Endothelial cell of hepatic sinusoid (primary cell): Measurements from ENCODE around the gene STK32B.

Experiments
- in situ Hi-C: cut with HindIII; loops from 2 replicates; pipeline ENCODE4 v1.10.0; 2017; ENCODE audit warnings: low sequenced_read_pairs

Gene STK32B

DNA sequence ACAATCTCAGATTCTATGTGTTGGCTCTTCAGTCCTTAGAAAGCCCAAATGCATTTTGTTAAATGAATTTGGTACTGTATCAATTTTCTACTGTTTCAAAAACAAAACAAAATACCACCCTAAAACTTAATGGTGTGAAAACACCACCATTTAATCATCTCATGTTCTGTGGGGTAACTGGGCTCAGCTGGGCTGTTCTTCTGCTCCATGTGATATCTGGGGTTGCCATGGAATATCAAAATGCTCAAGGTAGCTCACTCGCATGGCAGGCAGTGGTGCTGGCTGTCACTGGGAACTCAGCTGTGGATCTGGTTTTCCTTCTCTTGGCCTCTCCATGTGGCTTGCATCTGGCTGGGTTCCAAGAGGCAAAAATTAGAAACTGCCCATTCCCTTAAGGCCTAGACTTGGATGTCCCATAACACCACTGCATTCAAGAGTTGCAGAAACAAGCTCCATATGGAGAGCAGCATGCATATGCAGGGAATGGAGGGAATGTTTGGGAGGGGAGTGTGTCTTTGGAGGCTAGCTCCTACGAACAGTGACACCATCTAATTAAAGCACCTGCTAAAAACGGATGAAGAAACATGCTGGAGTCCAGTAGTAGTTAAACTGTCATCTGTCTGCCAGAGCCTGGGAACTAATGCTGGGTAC lies 279.2 kb downstream of the STK32B start:
- in situ Hi-C loops: no loop called here

- in situ Hi-C loops: no loop called here
Observed at GRCh38 chr4:5337731-5338130, 286.5 kb downstream of the STK32B start.

- in situ Hi-C loops: no loop called here
Observed at GRCh38 chr4:5338531-5338930, 287.3 kb downstream of the STK32B start.

DNA sequence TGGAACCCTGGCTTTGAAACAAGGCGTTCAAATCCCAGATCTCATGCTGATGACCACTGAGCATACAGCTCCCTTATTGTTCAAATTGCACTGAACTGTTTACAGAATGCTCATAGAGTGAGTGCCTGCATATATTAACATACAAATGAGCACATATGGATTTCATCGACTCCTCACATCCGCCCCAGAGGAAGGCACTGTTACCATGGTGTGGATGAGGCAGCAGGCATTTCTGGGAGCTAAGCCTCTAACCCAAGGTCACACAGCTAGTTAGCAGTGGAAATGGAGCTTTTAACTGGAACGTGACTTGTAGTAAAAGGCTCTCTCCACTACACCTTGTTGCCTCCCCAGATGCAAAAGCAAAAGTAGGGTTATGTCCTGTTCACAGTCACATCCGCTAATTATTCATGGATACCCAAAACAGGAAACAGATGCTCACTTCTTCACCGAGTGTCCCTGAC lies 289.7 kb downstream of the STK32B start:
- in situ Hi-C loops: no loop called here

DNA sequence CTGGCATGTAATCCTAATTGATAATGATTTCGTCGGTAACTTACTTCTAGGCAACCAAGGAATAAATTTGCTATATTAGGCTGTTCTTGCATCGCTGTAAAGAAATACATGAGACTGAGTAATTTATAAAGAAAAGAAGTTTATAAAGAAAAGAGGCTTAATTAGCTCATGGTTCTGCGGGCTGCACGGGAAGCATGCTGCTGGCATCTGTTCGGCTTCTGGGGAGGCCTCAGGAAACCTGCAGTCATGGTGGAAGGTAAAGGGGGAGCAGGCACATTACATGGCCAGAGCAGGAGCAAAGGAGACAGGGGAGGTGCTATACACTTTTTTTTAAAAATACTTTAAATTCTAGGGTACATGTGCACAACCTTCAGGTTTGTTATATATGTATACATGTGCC lies 290.2 kb downstream of the STK32B start:
- in situ Hi-C loops: no loop called here

DNA sequence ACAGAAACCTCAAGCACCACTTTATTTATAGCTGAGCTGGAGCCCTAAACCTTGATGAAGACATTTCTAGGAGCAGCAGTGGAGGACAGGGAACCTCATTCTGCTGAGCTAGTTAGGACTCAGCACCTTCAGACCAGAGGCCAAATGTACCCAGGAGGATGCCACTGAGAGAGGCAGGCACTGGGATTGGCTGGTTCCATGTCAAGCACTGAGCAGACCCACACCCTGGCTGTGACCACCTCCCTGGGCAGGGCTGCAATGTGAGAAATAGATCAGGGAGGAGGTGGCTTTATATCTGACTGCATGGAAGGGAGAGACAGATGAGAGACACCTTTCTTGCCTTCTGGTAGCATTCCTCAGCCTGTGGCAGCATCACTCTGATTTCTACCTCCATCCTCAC lies 304.6 kb downstream of the STK32B start:
- in situ Hi-C loops: no loop called here

GRCh38 chr4:5357870-5358269 lies 306.6 kb downstream of the STK32B start:
- in situ Hi-C loops: no loop called here

DNA sequence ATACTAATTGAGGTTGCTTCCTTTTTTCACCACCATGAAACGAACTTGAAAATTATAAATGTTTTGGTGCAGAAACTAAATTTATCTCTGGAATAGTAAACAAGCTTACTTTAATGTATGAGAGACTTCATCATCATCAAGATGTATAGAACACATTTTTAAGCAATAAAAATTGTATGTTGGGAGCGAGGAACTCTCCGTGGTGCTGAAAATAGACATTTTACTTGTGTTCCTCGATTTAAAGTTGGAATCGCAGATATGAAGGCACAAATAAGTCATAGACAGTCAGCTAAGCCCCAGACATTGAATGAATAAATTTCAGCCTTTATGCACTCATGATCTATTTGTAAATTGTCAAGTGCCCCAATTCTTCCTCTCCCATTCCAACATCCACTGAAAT lies 310.7 kb downstream of the STK32B start:
- in situ Hi-C loops: no loop called here

- in situ Hi-C loops: no loop called here
Observed at GRCh38 chr4:5364406-5364805, 313.1 kb downstream of the STK32B start.

DNA sequence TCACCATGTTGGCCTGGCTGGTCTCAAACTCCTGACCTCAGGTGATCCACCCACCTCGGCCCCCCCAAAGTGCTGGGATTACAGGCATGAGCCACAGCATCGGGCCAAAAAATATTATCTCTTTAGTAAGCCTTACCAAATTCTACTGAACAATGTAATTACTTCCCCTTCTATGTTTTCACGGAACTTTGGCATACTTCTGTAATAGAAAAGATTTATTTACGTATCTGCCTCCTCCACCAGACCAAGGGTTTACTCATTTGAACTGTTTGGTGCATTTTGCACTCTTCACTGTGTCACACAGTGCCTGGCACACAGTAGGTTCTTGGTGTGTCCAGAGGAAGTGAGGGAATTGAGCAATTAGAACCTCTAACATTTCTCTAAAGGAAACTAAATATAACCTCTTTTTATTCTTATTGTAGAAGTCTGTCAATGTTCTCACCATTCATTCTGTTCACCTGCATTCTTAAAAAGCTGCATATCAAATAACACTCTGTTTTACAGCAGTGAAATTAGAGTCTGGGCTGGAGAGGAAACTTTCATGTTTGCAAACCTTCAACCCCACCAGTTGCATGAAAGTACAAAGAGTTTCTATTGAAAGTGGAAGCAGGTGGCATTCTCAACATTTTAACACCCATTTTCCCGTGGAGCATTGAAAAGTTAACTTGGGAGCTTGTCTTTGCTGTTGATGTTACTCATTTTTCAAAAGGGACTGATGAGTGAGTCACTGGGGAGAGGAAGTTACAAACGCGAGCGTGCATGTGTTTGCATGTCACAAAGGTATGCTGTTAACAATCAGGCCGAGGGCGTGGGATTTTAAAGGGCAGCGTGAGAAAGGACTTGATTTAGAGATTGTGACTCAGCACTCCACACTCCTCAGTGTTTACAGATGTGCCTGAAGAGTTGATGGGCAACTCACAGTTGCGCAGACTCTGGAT lies 314.1 kb downstream of the STK32B start:
- in situ Hi-C loops: no loop called here

- in situ Hi-C loops: no loop called here
Observed at GRCh38 chr4:5366009-5366386, 314.7 kb downstream of the STK32B start.

DNA sequence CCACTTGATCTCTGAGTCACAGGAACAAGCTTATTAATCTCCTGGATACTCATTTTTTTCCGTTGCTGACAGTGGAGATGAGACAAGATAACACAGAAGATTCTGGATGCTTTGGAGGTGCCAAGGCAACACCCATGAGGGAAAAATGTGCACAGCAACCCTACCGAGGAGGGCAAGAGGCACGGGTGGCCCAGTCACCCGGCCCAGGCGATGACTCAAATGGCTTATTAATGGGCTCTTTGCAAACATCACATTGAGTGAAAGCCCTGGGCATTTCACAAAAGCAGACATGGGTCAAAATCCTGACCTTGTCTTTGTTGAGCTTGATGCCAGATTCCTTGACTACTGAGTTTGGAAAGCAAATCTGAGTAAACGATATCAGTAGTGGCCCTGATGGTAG lies 315.1 kb downstream of the STK32B start:
- in situ Hi-C loops: no loop called here

DNA sequence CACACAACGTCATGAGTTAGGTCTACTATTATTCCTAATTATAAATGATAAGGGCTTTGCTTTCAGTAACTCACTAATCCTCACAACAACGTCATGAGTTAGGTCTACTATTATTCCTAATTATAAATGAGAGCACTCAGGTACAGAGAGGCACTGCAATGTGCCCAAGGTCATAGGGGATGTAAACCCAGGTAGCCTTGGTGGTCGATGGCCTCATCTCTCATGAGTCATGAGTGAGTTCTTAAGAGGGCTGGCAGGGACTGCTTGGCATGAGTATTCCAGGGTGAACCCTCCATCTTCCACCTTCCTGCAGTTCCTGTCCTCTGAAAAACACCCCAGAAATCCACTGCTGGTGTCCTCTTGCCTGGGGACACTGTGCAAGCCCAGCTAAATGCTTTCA lies 317.1 kb downstream of the STK32B start:
- in situ Hi-C loops: no loop called here

DNA sequence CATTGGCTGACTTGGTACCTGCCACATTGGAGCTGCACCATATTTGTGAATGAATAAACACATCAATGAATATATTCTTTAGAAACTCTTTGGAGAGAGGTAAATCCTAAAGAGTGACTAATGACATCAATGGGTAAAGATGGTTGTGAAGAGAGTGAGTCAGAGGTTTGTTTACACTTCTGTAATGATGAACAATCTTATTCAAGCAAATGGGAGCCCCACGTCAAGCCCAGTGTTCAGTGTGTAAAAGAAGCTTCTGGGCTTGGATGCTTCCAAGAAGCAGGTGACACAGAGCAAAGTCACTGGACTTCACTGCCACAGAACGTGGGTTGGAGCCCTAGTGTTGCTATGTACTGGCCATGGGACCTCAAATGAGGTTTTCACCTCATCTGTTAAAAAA lies 319.0 kb downstream of the STK32B start:
- in situ Hi-C loops: no loop called here

DNA sequence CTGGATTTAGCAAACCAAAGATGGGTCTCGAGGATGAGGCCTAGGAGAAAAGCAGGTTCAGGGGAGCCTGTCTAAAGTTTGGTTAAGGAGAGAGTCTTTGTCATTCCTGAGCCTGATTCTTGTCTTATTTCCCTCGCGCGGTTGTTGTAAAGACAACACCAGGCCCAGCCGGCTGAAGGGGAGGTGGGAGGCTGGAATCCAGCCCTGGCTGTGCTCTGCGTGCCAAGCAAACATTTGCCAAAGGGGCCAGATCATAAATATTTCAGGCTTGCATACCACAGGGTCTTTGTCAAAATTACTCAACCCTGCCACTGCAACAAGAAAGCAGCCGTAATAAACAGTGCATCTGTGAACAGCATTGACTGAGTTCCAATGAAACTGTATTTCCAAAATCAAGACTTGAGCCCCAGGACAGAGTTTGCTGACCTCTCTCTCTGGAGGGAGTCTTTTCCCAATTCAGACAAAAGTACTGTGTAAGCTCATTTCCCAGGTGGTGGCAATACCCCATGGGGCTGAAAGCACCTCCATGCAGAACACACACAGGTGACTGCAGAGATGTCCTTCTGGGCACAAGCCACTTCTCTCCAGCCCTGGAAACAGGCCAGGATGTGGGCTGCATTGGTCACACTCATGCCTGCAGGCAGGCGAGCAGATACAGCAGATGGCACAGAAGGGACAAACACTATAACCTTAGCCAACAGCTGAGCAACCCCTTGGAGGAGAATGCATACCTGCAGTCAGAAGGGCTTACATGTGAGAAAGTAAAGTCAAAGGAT lies 320.3 kb downstream of the STK32B start:
- in situ Hi-C loops: no loop called here

DNA sequence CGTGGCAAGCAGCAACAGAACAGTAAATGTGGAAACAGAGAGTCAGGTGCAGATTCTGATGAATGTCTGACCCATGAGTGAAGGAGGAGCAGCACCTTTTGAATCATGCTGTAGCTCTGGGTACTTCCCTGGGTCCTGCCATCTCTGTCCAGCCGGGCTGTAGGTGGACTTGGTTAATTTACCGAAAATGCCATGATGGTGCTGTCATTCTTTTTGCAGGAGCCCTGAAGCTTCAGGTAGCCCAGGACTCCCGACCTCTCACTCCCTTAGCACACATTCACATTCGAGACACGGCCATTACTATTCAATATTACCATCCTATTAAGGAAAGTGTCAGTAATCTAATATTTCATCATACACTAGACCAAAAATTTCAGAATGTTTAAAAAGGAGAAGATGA lies 320.9 kb downstream of the STK32B start:
- in situ Hi-C loops: no loop called here

DNA sequence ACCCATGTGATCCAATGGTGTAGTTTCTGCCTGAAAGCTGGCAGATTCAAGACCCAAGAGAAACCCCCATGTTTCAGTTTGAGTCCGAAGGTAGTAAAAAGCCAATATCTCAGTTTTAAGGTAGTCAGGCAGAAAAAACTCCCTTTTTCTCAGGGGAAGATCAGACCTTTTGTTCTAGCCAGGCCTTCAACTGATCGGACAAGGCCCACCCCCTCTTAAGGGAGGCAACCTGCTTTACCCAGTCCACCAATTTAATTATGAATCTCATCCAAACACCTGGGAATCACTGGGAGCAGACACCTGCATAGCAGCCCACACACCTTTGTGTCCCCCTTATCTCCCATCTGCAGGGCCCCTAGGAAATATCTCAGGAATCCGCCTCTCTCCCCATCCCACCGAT lies 322.0 kb downstream of the STK32B start:
- in situ Hi-C loops: no loop called here

- in situ Hi-C loops: no loop called here
Observed at GRCh38 chr4:5374592-5374991, 323.3 kb downstream of the STK32B start.

GRCh38 chr4:5374994-5375393 lies 323.7 kb downstream of the STK32B start:
- in situ Hi-C loops: no loop called here

GRCh38 chr4:5376015-5376414 lies 324.7 kb downstream of the STK32B start:
- in situ Hi-C loops: no loop called here

GRCh38 chr4:5378002-5378401 lies 326.7 kb downstream of the STK32B start:
- in situ Hi-C loops: no loop called here

DNA sequence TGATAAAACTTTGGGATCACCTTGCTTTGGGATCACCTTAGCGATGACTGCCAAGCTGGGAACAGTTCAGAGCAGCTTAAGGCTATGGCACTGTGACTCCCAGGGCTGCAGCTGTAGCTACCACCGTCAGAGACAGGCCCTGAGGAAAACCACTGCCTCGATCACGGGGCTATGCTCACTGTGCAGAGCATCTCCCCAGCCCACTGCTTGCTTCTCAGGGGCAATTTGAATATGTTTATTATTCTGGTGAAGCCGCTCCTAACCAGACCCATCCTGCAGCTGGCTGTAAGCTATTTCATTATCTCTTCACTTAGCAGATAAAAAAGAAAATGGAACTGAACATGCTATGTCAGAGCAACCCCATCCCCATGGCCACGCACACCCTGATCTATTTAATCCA lies 328.6 kb downstream of the STK32B start:
- in situ Hi-C loops: no loop called here
